HepG2 (cell line): ENCODE data around the gene SPG7. TPM values are rescaled to one million over a fixed set of nuclear protein-coding genes. Genes with fewer than 3 reads are reported as not detected.

Source experiments
- ATAC-seq: fragments of 200-7000 bp; cut with Tn5 transposase; 3 replicates; pipeline ENCODE4 v1.9.1; 2020; ENCODE audit warnings: mild to moderate bottlenecking, moderate library complexity
- BruUV-seq: library from RNA; stranded (reverse); fragments of 400-500 nt; replicated peaks from 2 replicates; lab custom pipeline; 2021; lab: Mats Ljungman, UMichigan
- CTCF ChIA-PET: fragments of 300-600 bp; formaldehyde crosslinking; extraction: SDS; loops from one replicate; lab custom pipeline; 2021; ENCODE audit warnings: low total read pairs, inconsistent platforms, low intra/inter-chr PET ratio; lab: Yijun Ruan, JAX
- POLR2A ChIA-PET: fragments of 350-600 bp; sonication (Branson Sonifier 250); formaldehyde crosslinking; loops from one replicate; lab custom pipeline; 2020; ENCODE audit warnings: antibody characterized with exemption, inconsistent platforms; lab: Yijun Ruan, JAX
- DNase-seq: peaks from one replicate; pipeline ENCODE4 v3.0.0-alpha.2; 2015; ENCODE audit warnings: low spot score
- FAIRE-seq: peaks from 3 replicates; lab custom pipeline; 2011; peaks lifted over from hg19 to GRCh38; lab: Jason Lieb, UNC
- H2AFZ ChIP-seq: one replicate; pipeline ENCODE4 v1.6.1; 2011; ENCODE audit warnings: low read length, inconsistent platforms
- H3K27ac ChIP-seq: fragments of 300-600 bp; 3 replicates; pipeline ENCODE4 v1.8.0; 2011; ENCODE audit warnings: mixed run types, mild to moderate bottlenecking, mixed read lengths, low read length, inconsistent platforms; ENCODE audit not compliant: insufficient read depth; ENCODE audit errors: extremely low read length
- H3K27me3 ChIP-seq, 2 experiments: fragments of 200-600 bp in 1 of 2; 2 replicates in 1 of 2; 3 replicates in 1 of 2; pipeline versions ENCODE4 v1.6.0 to v1.8.0; 2011; ENCODE audit warnings: low read length in 2 of 2, mild to moderate bottlenecking in 2 of 2, moderate library complexity in 2 of 2, inconsistent platforms in 1 of 2; ENCODE audit not compliant: insufficient read depth in 2 of 2, control insufficient read depth in 1 of 2
- H3K36me3 ChIP-seq, 2 experiments: fragments of 200-600 bp in 1 of 2; replicated peaks in 1 of 2; 2 replicates in 1 of 2; 3 replicates in 1 of 2; pipeline versions ENCODE4 v1.5.1 to v1.8.0; 2011; ENCODE audit warnings: low read length in 2 of 2, inconsistent platforms in 1 of 2; ENCODE audit not compliant: insufficient read depth in 2 of 2, control insufficient read depth in 1 of 2
- H3K4me1 ChIP-seq: 2 replicates; pipeline ENCODE4 v1.5.1; 2012; ENCODE audit warnings: low read length, inconsistent platforms; ENCODE audit not compliant: insufficient read depth
- H3K4me2 ChIP-seq: 2 replicates; pipeline ENCODE4 v1.6.0; 2011; ENCODE audit warnings: low read depth, low read length, inconsistent platforms
- H3K4me3 ChIP-seq, 3 experiments: fragments of 200-600 bp in 1 of 3; sonication (generic), shearing (Covaris generic) in 1 of 3; replicated peaks in 1 of 3; 2 replicates each; pipeline ENCODE4 v1.5.1; 2011 to 2016; ENCODE audit warnings: low read length in 3 of 3, inconsistent platforms in 2 of 3, low read depth in 2 of 3, mild to moderate bottlenecking in 2 of 3, control low read depth in 1 of 3, mixed read lengths in 1 of 3; ENCODE audit not compliant: insufficient read depth in 1 of 3
- H3K79me2 ChIP-seq: one replicate; pipeline ENCODE4 v1.6.1; 2011; ENCODE audit warnings: low read length, inconsistent platforms; ENCODE audit not compliant: insufficient read depth
- H3K9ac ChIP-seq: 2 replicates; pipeline ENCODE4 v1.6.0; 2011; ENCODE audit warnings: mild to moderate bottlenecking, low read depth, low read length, inconsistent platforms; ENCODE audit not compliant: insufficient read depth
- H3K9me3 ChIP-seq: 2 replicates; pipeline ENCODE4 v1.5.1; 2012; ENCODE audit warnings: mild to moderate bottlenecking, low read length
- H4K20me1 ChIP-seq: 2 replicates; pipeline ENCODE4 v1.6.0; 2011; ENCODE audit warnings: inconsistent platforms, mild to moderate bottlenecking, low read length, moderate library complexity; ENCODE audit not compliant: insufficient read depth
- AKAP8 ChIP-seq: sonication (generic); formaldehyde crosslinking; IDR thresholded peaks from 2 replicates; pipeline ENCODE4 v1.5.1; 2020; ENCODE audit warnings: mild to moderate bottlenecking, missing genetic modification reagents
- BCL6 ChIP-seq: IDR thresholded peaks from 2 replicates; pipeline ENCODE4 v1.6.1; 2016; ENCODE audit warnings: missing genetic modification reagents, missing compliant biosample characterization
- BORCS8-MEF2B ChIP-seq: sonication (generic); formaldehyde crosslinking; IDR thresholded peaks from 2 replicates; pipeline ENCODE4 v1.8.0; 2022; ENCODE audit warnings: mild to moderate bottlenecking, missing genetic modification reagents
- HMG20B ChIP-seq: conservative IDR thresholded peaks from 2 replicates; pipeline ENCODE4 v1.6.1; 2016; ENCODE audit warnings: missing genetic modification reagents, missing compliant biosample characterization
- RARA ChIP-seq: IDR thresholded peaks from 2 replicates; pipeline ENCODE4 v1.6.1; 2016; ENCODE audit warnings: missing genetic modification reagents, missing compliant biosample characterization
- SALL2 ChIP-seq: sonication (generic); formaldehyde crosslinking; IDR thresholded peaks from 2 replicates; pipeline ENCODE4 v1.8.1; 2023; ENCODE audit warnings: mild to moderate bottlenecking, missing genetic modification reagents, inconsistent platforms
- SYNCRIP ChIP-seq: fragments of 200-400 bp; formaldehyde crosslinking; IDR thresholded peaks from 2 replicates; pipeline ENCODE4 v1.6.1; 2018; ENCODE audit warnings: mild to moderate bottlenecking, low read depth, low read length; ENCODE audit not compliant: insufficient read depth
- XBP1 ChIP-seq: sonication (generic); formaldehyde crosslinking; IDR thresholded peaks from 2 replicates; pipeline ENCODE4 v1.5.0; 2020; ENCODE audit warnings: missing genetic modification reagents
- ZNF652 ChIP-seq: IDR thresholded peaks from 2 replicates; pipeline ENCODE4 v1.6.1; 2016; ENCODE audit warnings: low read depth, borderline replicate concordance
- WGBS: methylation state at CpG from one replicate; pipeline ENCODE4 v1.1.6; 2017; ENCODE audit warnings: low lambda C conversion rate; 5-methylcytosine and 5-hydroxymethylcytosine counted together
- in situ Hi-C: cut with HindIII; loops from 2 replicates; pipeline ENCODE4 v1.10.0; 2017; ENCODE audit warnings: low pct_unique_long_range_greater_than_20kb; ENCODE audit not compliant: extremely low pct_ligation_motif_present
- intact Hi-C: fragments of 100-400 bp; cut with micrococcal nuclease; formaldehyde crosslinking; loops from one replicate; pipeline ENCODE4 v1.10.0; 2022; ENCODE audit not compliant: unreplicated experiment
- polyA plus RNA-seq, 8 experiments: library from polyadenylated mRNA; depleted of rRNA in 3 of 8; stranded (reverse) in 7 of 8; unstranded in 1 of 8; fragments of >200 nt; fragmentation: Illumina TruSeq in 4 of 8; extraction: Trizol in 4 of 8; gene quantifications; 2 replicates each; pipeline versions ENCODE4 v1.2.1 to v1.2.3, GENCODE V29; 2011 to 2016; ENCODE audit warnings: low read depth in 4 of 8, missing spikeins in 1 of 8, mixed read lengths in 1 of 8; ENCODE audit not compliant: insufficient read depth in 1 of 8
- total RNA-seq, 5 experiments: library from RNA; depleted of rRNA; stranded (reverse); fragments of >200 nt; fragmentation: Illumina TruSeq; extraction: Trizol; gene quantifications; 2 replicates each; pipeline ENCODE4 v1.2.3, GENCODE V29; 2016; ENCODE audit warnings: low read depth in 1 of 5
- TF ChIP-seq, protein P1 (sequence below): sonication (generic); formaldehyde crosslinking; IDR thresholded peaks from 2 replicates; pipeline ENCODE4 v1.4.0; 2020; ENCODE audit warnings: missing genetic modification reagents, mild to moderate bottlenecking, borderline replicate concordance
- TF ChIP-seq, protein P2 (sequence below): sonication (generic); formaldehyde crosslinking; IDR thresholded peaks from 2 replicates; pipeline ENCODE4 v1.5.1; 2020; ENCODE audit warnings: mild to moderate bottlenecking, missing genetic modification reagents, moderate library complexity
- TF ChIP-seq, protein P3 (sequence below): IDR thresholded peaks from 2 replicates; pipeline ENCODE4 v1.6.1; 2016; ENCODE audit warnings: low read depth, borderline replicate concordance
- TF ChIP-seq, protein P4 (sequence below): IDR thresholded peaks from 2 replicates; pipeline ENCODE4 v1.6.1; 2016; ENCODE audit warnings: mild to moderate bottlenecking, missing biosample characterization, missing genetic modification reagents
- TF ChIP-seq, protein P5 (sequence below): sonication (generic); formaldehyde crosslinking; IDR thresholded peaks from 2 replicates; pipeline ENCODE4 v1.4.0; 2020; ENCODE audit warnings: missing genetic modification reagents

SPG7 gene
- total and polyA plus RNA-seq, 2 of the 13 experiments (the other 11 are each of a cell fraction or from before 2014, with no cell fraction given) = 66.0 to 136 TPM

DNA sequence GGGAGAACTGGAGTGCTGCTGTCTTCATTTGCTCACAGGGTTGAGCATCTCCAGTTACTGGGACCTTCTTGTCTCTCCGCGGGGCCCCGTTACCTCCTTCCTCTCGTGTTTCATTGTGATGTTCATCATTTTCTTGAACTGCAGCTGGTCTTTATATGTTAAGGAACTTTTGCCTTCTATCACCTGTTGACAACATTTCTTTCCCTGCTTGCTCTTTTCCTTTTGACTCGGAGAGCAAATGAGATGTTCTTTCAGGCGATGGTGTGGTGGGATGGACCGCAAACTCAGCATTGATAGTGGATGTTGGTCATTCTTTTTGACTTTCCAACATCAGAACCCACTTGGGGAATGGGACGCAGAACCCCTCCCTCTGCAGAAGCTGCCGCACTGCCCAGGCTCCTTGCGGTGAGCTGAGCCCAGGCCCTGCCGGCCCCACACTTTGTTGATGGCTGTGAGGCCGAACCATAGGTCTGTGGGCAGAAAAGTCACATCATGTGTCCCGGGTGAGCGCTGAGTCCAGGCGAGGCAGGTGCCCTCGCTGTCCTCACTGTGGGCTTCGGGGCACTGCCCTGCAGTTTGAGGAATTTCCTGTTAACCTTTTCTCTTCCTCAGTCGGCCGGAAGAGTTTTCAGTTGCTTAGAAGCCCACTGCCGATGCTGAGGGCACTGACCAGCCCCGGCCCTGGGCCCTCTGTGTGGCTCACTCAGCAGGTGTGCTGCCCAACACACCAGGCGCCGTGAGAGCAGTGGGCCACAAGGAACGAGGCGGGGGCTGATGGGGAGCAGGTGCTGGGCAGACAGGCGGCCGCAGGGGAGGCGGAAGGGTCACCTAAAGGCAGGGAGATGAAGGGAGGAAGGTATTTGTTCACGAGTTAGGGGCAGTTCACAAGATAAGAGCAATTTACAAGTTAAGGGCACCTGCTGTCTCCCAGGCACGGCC is 59.7 kb downstream of the SPG7 start:
- 57% methylated on average over 29 of the region's 30 CpGs for WGBS
- CTCF ChIA-PET = no interaction called here
- Histone ChIP-seq H3K36me3 (peaks cover 10 to 18% of the 10 kb centered on the region in 2 experiments), H4K20me1 (peaks cover 37% of the 10 kb centered on the region), H3K27me3 (peaks cover 4 to 21% of the 10 kb centered on the region in 2 experiments; a peak in 3 of 5 replicates), H3K9me3 (no peaks in the 10 kb centered on the region), H3K9ac (no peak overlapping the region), H2AFZ (no peak overlapping the region), H3K4me2 (no peak overlapping the region), H3K27ac (no peak overlapping the region), H3K4me1 (peaks cover 57% of the 10 kb centered on the region), H3K79me2 (no peaks in the 10 kb centered on the region), H3K4me3 (no peak overlapping the region)
- peak; percentile 2 for ATAC-seq
- in situ Hi-C loops = no loop called here
- intact Hi-C loops = no loop called here
- DNase-seq = no peak
- no peak for FAIRE-seq
- no TSS peak for BruUV-seq
- POLR2A ChIA-PET = no interaction called here
- TF ChIP-seq, protein P1, sequence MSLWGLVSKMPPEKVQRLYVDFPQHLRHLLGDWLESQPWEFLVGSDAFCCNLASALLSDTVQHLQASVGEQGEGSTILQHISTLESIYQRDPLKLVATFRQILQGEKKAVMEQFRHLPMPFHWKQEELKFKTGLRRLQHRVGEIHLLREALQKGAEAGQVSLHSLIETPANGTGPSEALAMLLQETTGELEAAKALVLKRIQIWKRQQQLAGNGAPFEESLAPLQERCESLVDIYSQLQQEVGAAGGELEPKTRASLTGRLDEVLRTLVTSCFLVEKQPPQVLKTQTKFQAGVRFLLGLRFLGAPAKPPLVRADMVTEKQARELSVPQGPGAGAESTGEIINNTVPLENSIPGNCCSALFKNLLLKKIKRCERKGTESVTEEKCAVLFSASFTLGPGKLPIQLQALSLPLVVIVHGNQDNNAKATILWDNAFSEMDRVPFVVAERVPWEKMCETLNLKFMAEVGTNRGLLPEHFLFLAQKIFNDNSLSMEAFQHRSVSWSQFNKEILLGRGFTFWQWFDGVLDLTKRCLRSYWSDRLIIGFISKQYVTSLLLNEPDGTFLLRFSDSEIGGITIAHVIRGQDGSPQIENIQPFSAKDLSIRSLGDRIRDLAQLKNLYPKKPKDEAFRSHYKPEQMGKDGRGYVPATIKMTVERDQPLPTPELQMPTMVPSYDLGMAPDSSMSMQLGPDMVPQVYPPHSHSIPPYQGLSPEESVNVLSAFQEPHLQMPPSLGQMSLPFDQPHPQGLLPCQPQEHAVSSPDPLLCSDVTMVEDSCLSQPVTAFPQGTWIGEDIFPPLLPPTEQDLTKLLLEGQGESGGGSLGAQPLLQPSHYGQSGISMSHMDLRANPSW = no peak
- TF ChIP-seq, protein P2, sequence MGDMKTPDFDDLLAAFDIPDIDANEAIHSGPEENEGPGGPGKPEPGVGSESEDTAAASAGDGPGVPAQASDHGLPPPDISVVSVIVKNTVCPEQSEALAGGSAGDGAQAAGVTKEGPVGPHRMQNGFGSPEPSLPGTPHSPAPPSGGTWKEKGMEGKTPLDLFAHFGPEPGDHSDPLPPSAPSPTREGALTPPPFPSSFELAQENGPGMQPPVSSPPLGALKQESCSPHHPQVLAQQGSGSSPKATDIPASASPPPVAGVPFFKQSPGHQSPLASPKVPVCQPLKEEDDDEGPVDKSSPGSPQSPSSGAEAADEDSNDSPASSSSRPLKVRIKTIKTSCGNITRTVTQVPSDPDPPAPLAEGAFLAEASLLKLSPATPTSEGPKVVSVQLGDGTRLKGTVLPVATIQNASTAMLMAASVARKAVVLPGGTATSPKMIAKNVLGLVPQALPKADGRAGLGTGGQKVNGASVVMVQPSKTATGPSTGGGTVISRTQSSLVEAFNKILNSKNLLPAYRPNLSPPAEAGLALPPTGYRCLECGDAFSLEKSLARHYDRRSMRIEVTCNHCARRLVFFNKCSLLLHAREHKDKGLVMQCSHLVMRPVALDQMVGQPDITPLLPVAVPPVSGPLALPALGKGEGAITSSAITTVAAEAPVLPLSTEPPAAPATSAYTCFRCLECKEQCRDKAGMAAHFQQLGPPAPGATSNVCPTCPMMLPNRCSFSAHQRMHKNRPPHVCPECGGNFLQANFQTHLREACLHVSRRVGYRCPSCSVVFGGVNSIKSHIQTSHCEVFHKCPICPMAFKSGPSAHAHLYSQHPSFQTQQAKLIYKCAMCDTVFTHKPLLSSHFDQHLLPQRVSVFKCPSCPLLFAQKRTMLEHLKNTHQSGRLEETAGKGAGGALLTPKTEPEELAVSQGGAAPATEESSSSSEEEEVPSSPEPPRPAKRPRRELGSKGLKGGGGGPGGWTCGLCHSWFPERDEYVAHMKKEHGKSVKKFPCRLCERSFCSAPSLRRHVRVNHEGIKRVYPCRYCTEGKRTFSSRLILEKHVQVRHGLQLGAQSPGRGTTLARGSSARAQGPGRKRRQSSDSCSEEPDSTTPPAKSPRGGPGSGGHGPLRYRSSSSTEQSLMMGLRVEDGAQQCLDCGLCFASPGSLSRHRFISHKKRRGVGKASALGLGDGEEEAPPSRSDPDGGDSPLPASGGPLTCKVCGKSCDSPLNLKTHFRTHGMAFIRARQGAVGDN (CRISPR knock-in tag) = peak; percentile 12; the same call in 1 of the 2 replicates
- TF ChIP-seq, protein P3, sequence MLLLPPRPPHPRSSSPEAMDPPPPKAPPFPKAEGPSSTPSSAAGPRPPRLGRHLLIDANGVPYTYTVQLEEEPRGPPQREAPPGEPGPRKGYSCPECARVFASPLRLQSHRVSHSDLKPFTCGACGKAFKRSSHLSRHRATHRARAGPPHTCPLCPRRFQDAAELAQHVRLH (CRISPR knock-in tag) = no peak
- TF ChIP-seq SYNCRIP (no peak), BORCS8-MEF2B (CRISPR knock-in tag) (0 out of 2 replicates have a peak, but pooled peaks have one; percentile 10), HMG20B (no peak), ZNF652 (peak; percentile 40; the same call in 1 of the 2 replicates), AKAP8 (CRISPR knock-in tag) (peak; percentile 18; the same call in 1 of the 2 replicates), SALL2 (CRISPR knock-in tag) (0 out of 2 replicates have a peak, but pooled peaks have one; percentile 3), RARA (no peak), XBP1 (CRISPR knock-in tag) (no peak), BCL6 (CRISPR knock-in tag) (0 out of 2 replicates have a peak, but pooled peaks have one; percentile 22)
- TF ChIP-seq, protein P4, sequence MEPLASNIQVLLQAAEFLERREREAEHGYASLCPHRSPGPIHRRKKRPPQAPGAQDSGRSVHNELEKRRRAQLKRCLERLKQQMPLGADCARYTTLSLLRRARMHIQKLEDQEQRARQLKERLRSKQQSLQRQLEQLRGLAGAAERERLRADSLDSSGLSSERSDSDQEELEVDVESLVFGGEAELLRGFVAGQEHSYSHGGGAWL (CRISPR knock-in tag) = 0 out of 2 replicates have a peak, but pooled peaks have one; percentile 40
- TF ChIP-seq, protein P5, sequence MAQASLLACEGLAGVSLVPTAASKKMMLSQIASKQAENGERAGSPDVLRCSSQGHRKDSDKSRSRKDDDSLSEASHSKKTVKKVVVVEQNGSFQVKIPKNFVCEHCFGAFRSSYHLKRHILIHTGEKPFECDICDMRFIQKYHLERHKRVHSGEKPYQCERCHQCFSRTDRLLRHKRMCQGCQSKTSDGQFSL (CRISPR knock-in tag) = no peak
